Peyer's patch (tissue), 4 donors: ENCODE data around the gene PDZD4. TPM values are rescaled to one million over a fixed set of nuclear protein-coding genes. Genes with fewer than 3 reads are reported as not detected.

Experiments used
- DNase-seq, 3 donors: peaks; one replicate each; pipeline ENCODE4 v3.0.0-alpha.2; 2017 to 2019
- H3K27ac ChIP-seq, 4 donors: fragments of 200-600 bp; sonication (generic); one replicate each; pipeline ENCODE4 v1.5.1; 2016 to 2019
- H3K27me3 ChIP-seq, 2 donors: fragments of 200-600 bp; sonication (generic); one replicate each; pipeline ENCODE4 v1.5.1; 2019
- H3K36me3 ChIP-seq, 3 donors: fragments of 200-600 bp; sonication (generic); one replicate each; pipeline ENCODE4 v1.5.1; 2016 to 2019
- H3K4me1 ChIP-seq, 4 donors: fragments of 200-600 bp; sonication (generic); one replicate each; pipeline ENCODE4 v1.5.1; 2016 to 2019
- H3K4me3 ChIP-seq, 4 donors: fragments of 200-600 bp; sonication (generic); 1 replicate in 3 of 4; 2 replicates in 1 of 4; pipeline ENCODE4 v1.5.1; 2016 to 2019; ENCODE audit warnings: mild to moderate bottlenecking in 1 of 4
- H3K9me3 ChIP-seq, 4 donors: fragments of 200-600 bp; sonication (generic); one replicate each; pipeline ENCODE4 v1.5.1; 2016 to 2019; ENCODE audit warnings: mild to moderate bottlenecking in 1 of 4
- CTCF ChIP-seq, 6 experiments: fragments of 450-650 bp in 4 of 6; fragments of 200-600 bp in 2 of 6; sonication (generic) in 1 of 6; IDR thresholded peaks; one replicate each; pipeline ENCODE4 v1.5.1; 2017 to 2019; ENCODE audit warnings: antibody characterized with exemption in 6 of 6, mild to moderate bottlenecking in 3 of 6, moderate library complexity in 1 of 6
- POLR2A ChIP-seq, 2 donors: fragments of 450-650 bp; IDR thresholded peaks; one replicate each; pipeline ENCODE4 v1.5.1; 2017; ENCODE audit warnings: antibody characterized with exemption in 2 of 2, mild to moderate bottlenecking in 2 of 2, moderate library complexity in 2 of 2
- total RNA-seq, 4 donors: library from RNA; depleted of rRNA; stranded (reverse); fragments of >200 nt; gene quantifications; one replicate each; pipeline ENCODE4 v1.1.0, GENCODE V29; 2016

PDZD4 gene
- total RNA-seq, 4 donors from 2014 or later, result 1.2 to 8.3 (median 2.4) TPM

- no peak for DNase-seq
- Histone ChIP-seq H3K4me3 (no peak overlapping the region), H3K36me3 (no peaks in the 10 kb centered on the region), H3K27ac (no peak overlapping the region), H3K27me3 (no peaks in the 10 kb centered on the region), H3K9me3 (no peaks in the 10 kb centered on the region), H3K4me1 (no peaks in the 10 kb centered on the region)
- no peak for TF ChIP-seq CTCF (IDR thresholded peaks at IDR 0.05)
- TF ChIP-seq POLR2A (IDR thresholded peaks at IDR 0.05), result no peak
Measured at GRCh38 chrX:153772316-153773217, 57.8 kb downstream of the PDZD4 start.

GRCh38 chrX:153771415-153772315 is 58.7 kb downstream of the PDZD4 start:
- Histone ChIP-seq H3K27ac (no peak overlapping the region), H3K9me3 (no peaks in the 10 kb centered on the region), H3K4me1 (no peaks in the 10 kb centered on the region), H3K36me3 (no peaks in the 10 kb centered on the region), H3K27me3 (no peaks in the 10 kb centered on the region), H3K4me3 (no peak overlapping the region)
- no peak for DNase-seq
- TF ChIP-seq POLR2A (IDR thresholded peaks at IDR 0.05) (no peak), CTCF (IDR thresholded peaks at IDR 0.05) (no peak)

GRCh38 chrX:153770601-153771414 is 59.5 kb downstream of the PDZD4 start:
- H3K27ac ChIP-seq, result no peak overlapping the region
- no peaks in the 10 kb centered on the region for H3K27me3 ChIP-seq
- DNase-seq, result no peak
- no peaks in the 10 kb centered on the region for H3K9me3 ChIP-seq
- no peaks in the 10 kb centered on the region for H3K36me3 ChIP-seq
- H3K4me3 ChIP-seq, result no peak overlapping the region
- TF ChIP-seq POLR2A (IDR thresholded peaks at IDR 0.05), result no peak
- no peak for TF ChIP-seq CTCF (IDR thresholded peaks at IDR 0.05)
- no peaks in the 10 kb centered on the region for H3K4me1 ChIP-seq

GRCh38 chrX:153769865-153770600 is 60.3 kb downstream of the PDZD4 start:
- DNase-seq, result no peak
- no peak overlapping the region for H3K27ac ChIP-seq
- no peak overlapping the region for H3K4me3 ChIP-seq
- no peaks in the 10 kb centered on the region for H3K4me1 ChIP-seq
- H3K27me3 ChIP-seq, result no peaks in the 10 kb centered on the region
- no peaks in the 10 kb centered on the region for H3K9me3 ChIP-seq
- no peak for TF ChIP-seq POLR2A (IDR thresholded peaks at IDR 0.05)
- TF ChIP-seq CTCF (IDR thresholded peaks at IDR 0.05), result no peak
- H3K36me3 ChIP-seq, result no peaks in the 10 kb centered on the region
